M059J (cell line): Measurements from ENCODE around the gene PTPN21. TPM values are rescaled to one million over a fixed set of nuclear protein-coding genes. Genes with fewer than 3 reads are reported as not detected.
"Not testable (repeated sequence)": the region's sequence is repeated elsewhere in the genome, so short reads cannot be mapped to it uniquely, and the experiment has no call there.

Source experiments
- DNase-seq: peaks from one replicate; pipeline ENCODE4 v3.0.0-alpha.2; 2012; ENCODE audit warnings: low read depth
- total RNA-seq: library from RNA; depleted of rRNA; stranded (reverse); fragments of >200 nt; shearing (Covaris generic); gene quantifications from 2 replicates; pipeline ENCODE4 v1.2.3, GENCODE V29; 2014

PTPN21 gene
- total RNA-seq, 1 experiment from 2014 or later = 6.2 TPM

DNA sequence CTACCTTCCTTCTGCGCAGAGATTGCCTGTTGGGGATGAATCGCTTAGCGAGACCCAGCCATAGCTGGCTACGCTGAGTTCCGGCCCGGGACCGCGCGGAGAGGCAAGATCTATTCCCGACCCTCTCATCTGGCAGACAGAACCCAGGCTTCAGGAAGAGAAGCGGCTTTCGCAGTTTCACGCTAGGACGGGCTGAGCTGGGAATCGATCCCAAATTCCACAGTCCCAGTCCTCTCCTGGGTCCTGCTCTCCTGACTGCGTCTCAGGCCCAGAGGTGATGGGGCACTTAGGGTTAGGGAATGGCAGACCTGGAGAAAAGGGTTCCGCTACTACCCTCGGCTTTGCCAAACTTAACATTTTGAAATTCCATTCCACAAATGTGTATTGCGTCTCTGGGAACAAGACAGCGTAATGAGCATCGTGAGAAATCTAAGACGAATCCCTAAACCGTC lies 2.8 kb downstream of the PTPN21 start:
- no peak for DNase-seq

DNA sequence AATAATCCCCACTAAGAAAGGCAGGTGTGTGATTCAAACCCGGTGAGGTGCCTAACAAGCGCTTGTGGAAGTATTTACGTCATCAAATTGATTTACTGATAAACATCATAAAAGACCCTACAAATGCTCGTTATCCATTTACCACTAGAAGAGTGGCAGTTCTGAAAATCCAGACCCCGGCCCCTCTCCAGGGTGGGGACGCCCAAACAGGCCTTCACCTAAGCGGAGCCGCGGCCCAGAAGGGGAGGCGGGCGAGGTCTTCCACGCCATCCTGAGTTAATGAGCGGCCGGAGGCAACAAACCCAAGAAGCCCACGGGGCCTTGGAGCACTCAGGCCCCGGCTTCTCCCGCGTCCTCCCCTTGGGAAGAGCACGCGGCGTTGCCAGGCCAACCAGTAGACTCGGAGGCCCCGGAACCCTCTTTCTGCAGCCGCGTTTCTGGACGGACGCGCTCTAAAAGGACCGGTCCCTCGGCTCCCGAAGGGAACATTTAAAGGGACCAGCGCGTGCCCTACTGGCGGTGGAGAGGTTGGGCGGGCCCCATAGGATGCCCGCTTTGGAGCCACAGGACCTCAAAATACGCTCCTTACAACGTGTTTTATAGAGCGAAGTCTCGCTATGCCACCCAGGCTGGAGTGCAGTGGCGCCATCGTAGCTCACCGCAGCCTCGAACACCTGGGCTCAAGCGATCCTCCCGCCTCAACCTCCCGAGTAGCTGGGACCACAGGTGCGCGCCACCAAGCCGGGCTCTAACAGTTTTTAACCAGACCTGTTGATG lies 3.5 kb downstream of the PTPN21 start:
- peak; percentile 76 for DNase-seq

DNA sequence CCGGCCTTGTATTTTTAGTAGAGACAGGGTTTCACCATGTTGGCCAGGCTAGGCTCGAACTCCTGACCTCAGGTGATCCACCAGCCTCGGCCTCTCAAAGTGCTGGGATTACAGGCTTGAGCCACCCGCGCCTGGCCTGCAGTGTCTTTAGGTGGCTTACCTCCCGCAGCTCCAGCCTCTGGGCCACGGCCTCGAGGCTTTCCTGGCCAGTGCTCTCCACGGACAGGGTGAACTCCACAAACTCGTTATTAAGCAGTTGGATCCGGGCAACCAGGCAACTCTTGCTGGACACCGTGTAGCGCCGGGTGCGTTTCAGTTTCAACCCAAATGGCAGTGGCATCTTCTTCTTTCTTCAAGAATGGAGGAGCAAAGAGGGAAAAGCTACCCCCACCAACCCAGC lies 4.7 kb downstream of the PTPN21 start:
- no peak for DNase-seq

DNA sequence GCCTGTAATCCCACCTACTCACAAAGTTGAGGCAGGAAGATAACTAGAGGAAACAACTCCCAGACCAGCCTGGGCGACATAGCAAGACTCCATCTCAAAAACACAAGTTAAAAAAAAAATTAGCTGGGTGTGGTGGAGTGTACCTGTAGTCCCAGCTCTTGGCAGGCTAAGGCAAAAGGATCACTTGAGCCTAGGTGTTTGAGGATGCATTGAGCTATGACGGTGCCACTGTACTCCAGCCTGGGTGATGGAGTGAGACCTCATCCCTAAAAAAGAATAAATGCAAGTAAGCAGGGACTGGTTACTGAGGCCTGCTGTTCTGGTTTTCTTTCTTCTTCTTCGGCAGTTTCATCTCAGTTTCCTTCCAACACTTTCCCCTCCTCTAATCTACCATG lies 7.4 kb downstream of the PTPN21 start:
- no peak for DNase-seq

DNA sequence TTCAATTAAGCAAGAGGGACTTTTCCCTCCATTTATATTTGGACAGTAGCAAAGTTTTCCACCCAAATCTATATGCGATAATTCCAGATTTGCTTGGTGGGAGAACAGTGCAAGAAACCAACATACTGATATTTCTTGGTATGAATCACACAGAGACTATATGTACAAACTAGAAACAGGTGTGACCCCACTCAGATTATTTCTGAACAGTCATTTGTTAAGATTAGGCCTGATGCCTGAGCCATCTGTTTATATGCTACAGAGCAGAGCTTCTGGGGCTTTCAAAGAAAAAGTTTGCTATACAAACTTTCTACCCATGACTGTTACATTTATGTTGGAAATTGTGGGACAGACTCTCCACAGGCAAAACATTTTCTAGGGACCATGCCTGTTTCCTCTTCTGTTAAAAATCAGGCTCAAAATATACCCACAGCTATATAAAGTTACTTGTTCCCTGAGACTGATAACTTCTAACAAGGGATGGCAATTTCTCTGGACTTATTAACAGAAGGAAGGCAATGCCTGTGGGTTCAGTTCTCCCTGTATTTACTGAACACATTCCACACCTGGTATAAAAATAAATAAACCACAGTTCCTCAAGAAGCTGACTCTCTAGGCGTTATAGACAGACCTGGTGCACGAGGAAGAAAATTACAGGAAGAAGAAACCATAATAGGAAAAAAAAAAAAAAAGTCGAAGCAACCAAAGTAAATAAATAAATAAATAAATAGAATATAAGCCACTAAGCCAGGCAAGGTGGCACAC lies 8.0 kb downstream of the PTPN21 start:
- DNase-seq = no peak

DNA sequence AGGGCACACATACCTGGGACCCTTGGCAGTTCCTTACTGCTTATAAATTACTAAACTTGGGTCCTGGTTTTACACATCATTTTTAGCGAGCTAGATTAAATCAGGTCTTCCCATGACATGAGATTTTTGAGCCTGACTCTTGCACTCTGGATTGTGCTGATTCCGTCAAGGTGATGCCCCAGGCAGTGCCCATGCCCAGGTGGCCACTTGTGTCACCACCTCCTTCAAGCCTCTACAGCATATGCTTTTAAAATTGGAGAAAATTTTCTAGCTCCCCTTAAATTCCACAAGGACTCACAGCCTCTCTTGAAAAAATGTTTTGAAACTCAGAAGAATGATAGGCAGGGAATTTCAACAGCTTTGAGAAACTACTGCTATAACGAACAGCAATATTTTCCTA lies 9.6 kb downstream of the PTPN21 start:
- DNase-seq = no peak

DNA sequence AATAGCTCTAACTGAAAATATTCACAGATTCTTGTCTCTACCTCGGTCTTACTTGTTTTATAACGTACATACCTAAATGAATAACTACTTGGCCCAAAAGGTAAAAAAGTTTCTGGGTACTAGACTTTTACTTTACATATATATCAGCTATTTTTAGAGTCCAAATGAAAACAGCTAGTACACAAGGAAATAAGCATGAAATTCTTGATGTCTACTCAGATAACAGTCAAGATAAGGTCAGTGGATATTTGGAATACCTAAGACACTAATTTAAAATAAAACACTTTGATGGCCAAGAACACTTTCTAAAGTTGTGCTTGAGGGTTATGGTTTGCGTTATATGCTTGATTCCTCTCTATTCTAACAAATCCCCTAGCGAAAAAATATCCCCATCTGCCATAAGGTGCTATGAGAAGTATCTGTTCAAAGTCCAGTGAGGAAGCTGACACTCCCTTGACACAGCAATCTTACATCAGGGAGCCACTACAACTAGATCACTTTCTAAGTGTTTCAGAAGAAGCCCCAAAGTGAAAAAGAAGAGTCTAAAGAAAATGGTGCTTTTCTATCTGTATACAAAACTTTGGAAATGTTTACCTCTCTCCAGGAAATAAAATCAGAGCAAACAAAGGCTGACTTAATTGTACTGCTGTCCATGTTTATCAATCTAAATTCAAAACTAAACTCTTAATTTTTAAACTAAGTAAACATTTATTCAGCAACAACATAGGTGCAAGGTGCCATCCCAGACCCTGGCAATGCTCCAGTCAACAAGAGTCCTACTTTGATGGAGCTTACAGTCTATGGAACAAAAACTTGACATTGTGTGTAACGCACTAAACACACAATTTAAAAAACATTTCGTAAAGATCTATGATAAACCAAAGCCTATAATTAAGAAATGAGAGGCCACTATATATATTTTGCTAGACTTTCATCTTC lies 11.7 kb downstream of the PTPN21 start:
- DNase-seq = no peak

DNA sequence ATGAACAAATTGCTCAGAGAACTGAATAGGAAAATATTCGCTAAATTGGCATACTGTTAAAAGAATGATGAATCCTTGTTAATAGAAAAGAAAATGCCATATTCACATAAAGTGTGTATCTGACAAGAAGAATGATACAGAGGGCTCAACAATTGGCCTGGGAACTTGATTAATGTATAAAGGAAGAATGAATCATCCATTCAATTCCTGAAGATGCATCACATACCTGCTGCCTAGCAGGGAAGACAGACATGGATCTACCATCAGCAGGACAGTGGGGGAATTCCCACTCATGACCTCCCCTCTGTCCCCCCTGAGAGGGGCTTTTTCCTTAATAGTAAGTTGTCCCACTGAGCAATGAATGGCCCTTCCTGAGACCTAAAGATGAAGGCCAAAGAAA lies 13.5 kb downstream of the PTPN21 start:
- DNase-seq = no peak

DNA sequence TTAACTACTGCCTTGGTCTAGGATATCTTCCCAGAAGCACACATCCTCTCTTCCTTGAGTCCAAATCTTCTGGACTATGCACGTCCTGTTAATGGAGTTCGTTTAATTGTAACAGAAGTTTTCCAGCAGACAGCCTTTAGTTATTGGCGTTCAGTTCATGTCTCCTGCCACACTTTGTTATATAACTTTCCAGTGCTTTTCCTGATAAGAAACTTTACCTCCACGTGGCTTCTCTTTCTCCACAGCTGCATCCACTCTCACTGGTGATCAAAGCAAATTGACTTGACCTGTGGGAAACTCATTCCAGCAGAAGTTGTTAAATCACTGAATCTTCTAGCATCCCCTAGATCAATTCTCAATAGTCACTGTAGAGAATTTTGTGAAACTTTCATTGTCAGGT lies 19.0 kb downstream of the PTPN21 start:
- DNase-seq = no peak

DNA sequence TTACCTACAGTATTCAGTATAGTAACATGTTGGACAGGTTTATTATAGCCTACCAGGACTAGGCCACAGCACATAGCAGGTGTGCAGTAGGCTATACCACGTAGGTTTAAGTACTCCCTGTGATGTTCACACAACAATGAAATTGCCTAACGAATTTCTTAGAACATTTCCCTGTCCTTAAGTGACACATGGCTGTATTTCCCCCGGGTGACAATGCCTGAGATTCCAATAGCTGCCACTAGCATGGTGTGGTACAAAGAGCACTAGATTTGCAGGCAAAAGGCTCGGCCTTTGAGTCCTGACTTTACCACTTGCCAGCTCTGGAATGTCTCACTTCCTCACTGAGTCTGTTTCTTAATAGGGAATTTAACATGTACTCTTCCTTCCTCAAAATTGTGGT lies 19.7 kb downstream of the PTPN21 start:
- DNase-seq = no peak

DNA sequence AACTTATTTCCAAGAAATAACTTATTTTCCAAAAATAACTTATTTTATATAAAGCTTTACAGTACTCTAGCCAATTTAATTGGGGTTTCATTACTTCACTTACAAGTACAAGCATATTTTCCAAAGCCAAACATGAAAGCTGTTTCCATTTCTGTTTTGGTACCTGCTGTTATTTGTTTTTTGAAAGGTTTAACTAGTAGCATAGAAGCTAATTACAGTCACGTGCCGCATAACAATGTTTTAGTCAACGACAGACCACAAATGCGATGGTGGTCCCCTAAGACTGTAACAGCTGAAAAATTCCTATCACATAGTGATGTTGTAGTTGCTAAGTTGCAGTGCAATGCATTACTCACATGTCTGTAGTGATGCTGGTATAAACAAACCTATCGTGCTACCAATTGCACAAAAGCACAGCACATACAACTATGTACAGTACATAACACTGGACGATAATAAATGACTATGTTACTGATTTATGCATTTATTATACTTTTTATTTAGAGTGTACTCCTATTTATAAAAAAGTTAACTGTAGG lies 21.7 kb downstream of the PTPN21 start:
- DNase-seq = no peak

DNA sequence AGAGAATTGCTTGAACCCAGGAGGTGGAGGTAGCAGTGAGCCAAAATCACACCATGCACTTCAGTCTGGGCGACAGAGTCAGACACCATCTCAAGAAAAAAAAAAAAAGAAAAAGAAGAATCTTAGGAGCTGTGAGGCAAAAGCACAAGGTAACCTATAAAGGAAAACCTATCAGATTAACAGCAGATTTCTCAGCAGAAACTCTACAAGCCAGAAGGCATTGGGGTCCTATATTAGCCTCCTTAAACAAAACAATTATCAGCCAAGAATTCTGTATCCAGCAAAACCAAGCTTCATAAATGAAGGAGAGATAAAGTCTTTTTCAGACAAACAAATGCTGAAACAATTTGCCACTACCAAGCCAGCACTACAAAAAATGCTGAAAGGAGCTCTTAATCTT lies 24.9 kb downstream of the PTPN21 start:
- not testable (repeated sequence) for DNase-seq

DNA sequence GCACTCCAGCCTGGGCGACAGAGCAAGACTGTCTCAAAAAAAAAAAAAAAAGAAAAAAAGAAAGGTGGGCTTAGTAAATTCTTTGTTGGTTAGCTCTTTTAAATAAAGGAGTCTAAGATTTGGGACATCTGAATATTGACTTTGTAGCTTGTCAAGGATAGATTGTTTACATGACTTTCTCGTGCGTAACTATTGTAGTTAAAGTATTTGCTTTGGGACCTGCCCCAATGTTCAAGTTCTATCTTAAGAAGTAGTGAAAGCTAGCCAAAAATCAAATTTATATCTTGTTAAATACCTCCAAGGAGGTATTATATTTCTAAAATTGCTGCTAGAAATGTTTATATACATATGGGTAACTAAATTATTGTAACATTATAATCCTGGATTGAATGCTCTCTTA lies 32.4 kb downstream of the PTPN21 start:
- DNase-seq = no peak

DNA sequence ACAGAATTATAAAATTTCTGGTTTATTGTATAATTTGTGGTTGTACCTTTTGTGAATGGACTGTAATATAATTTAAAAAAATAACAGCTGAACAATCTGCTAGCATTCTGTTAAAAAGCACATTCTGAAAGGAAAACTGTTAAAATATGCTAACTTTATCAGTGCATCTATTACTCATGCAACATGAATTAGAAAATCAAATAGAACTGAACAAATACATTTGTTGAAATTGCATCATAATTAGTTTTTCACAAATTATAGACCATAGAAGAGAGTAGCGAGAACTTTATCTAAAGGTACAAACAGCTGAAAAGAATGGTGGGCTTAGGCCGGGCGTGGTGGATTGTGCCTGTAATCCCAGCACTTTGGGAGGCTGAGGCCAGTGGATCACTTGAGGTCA lies 33.0 kb downstream of the PTPN21 start:
- DNase-seq = no peak

DNA sequence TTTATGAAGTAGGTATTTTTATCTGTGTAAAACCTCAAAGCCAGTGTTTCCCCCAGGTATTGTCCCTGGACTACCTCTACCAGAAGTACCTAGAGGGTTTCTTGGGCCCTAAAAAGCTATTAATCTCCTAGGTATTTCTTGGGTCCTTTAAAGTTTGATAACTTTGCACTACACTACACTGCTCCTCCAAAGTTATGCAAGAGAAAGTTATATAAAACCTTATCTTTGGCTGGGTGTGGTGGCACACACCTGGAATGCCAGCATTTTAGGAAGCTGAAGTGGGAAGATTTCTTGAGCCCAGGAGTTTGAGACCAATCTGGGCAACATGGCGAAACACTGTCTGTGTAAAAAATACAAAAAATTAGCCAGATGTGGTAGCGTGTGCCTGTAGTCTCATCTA lies 34.9 kb downstream of the PTPN21 start:
- DNase-seq = no peak

DNA sequence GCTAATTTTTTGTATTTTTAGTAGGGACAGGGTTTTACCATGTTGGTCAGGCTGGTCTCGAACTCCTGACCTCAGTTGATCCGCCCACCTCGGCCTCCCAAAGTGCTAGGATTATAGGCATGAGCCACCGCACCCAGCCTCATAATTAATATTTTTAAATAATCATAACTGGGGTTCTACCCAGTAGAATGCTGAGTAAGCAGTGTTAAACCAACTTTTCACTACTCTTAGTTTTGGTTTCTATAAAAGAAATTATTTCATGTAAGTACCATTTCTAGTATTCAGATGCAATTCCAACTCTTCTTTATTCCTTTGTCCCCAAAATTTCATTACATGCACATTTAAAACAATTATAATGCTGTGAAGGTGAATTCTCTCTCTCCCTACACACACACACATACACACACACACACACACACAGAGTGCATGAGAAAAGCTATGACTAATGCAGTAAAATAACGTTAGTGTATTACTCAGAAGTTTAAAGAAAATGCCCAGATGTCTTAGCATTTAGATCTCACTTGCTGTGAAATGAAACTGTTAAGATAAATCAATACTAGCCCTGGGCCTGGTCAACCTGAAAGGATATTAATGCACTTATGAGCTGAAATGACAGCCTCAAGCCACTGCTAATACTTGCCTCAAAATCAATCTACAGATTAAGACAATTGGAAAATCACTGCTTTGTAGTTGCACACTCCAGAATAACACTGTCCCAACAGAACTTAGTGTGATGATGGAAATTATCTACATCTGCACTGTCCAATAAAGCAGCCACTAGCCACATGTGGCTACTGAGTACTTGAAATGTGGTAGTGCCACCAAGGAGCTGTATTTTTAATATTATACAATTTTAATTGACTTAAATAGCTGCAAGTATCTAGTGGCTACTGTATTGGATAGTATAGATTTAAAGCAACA lies 36.0 kb downstream of the PTPN21 start:
- peak; percentile 65 for DNase-seq

DNA sequence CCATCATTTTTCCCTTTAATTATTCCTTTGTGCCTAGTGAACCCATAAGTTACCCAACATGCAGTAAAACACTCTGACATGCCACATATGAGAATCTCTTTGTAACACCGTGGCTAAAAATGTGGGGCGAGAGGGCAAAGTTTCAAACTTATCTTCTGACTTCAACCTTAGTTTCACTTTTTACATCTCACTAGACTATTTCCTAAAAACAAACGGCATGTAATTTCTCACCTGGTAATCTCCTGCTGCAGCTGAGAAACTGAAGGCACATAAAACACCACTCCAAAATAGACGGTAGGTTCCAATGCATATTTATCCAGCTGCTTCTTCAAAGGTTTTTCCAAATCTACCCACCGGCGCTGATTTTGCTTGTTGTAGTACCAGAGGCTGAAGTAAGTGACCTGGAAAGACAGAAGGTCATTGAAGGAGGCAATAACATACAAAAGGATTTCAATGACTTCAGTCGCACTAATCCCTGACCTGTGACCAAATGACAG lies 37.9 kb downstream of the PTPN21 start:
- DNase-seq = no peak

DNA sequence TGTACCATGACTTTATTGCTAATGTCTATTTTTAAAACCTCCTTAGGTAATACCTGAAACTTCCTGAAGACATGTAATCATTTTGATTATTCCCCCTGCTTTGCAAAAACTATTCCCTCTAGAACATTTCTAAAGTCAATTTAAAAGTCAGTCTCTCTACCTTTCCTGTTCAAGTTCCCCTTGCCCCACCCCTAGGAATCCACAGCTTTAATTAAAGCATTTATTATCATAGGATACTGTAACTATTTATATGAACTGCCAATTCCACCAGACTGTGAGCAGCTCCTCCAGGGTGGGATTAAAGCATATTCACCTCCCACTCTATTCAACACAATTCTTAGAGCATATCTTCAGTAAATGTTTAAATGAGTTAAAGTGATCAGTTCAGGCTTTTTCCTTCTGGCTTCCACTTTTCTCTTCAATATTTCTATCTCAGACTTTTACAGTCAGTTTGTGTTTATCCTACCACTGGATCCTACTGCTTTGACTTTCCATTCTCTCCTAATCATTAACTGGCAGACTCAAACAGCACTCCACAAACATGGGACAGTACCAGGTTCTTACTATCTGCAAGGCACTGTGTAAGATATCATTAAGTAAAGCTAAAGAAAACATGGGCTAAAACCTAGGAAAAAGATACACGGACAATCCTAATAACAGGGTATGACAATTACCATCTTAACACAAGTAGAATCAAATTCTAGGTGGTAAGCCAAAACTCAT lies 39.1 kb downstream of the PTPN21 start:
- DNase-seq = no peak

DNA sequence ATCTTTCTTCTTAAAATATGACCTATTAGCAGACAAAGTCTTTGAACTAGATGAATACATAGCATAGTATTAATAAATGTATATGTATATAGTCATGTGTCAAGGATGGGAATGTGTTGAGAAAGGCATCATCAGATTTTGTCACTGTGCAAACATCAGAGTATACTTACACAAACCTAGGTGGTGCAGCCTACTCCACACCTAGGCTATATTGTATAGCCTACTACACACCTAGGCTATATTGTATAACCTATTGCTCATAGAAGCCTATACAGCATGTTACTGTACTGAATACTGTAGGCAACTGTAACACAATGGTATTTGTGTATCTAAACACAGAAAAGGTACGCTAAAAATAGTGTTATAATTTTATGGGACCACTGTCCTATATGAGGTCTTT lies 47.6 kb downstream of the PTPN21 start:
- DNase-seq = no peak

DNA sequence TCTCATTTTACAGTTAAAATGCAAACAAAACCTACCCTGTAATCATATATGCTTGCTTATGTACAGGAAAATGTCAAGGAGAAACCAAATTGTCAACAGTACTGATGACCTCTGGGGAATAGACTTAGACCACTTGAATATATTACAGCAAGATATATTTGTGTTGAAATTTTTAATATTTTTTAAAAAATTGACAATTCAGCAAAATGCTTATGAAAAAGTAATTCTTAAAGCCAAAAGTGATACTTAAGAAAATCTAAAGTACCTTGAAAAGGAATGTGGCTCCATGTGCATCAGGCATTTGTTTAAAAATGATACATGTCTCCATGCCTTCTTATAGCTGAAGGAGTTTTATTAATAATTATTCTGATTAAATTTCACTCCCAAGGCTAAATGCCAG lies 49.2 kb downstream of the PTPN21 start:
- DNase-seq = no peak
